GM21576 (cell line): ENCODE data around the gene GALNT1.
A peak's percentile ranks its signal among the peaks of the same experiment; 100 is the strongest.
"Not testable (repeated sequence)": the region's sequence is repeated elsewhere in the genome, so short reads cannot be mapped to it uniquely, and the experiment has no call there.

Experiments used
- ATAC-seq: cut with Tn5 transposase; IDR thresholded peaks from one replicate; pipeline ENCODE4 v1.9.1; 2021; ENCODE audit warnings: mild to moderate bottlenecking, moderate library complexity; ENCODE audit not compliant: unreplicated experiment

GALNT1 gene

DNA sequence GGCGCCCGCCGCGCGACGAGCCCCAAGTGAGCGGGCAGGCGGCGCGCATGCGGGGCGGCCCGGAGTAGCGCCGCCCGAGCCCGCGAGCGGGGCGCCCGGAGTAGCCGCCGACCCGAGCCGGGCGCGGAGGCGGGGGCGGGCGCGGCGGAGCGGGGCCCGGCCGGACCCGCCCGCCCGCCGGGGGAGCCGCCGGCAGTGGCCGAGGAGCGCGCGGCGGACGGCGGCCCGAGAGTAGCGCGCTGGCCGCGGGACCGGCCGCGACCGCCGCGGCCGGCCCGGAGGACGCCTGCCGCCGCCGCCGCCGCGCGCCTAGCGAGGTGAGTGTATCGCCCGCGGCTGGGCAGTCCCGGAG lies at the start of gene GALNT1:
GALNT1 (plus strand) TSS at position 195 of the 352 bp plus-strand sequence. CDS start 72,923 bp downstream, outside the sequence.
- ATAC-seq: no peak

DNA sequence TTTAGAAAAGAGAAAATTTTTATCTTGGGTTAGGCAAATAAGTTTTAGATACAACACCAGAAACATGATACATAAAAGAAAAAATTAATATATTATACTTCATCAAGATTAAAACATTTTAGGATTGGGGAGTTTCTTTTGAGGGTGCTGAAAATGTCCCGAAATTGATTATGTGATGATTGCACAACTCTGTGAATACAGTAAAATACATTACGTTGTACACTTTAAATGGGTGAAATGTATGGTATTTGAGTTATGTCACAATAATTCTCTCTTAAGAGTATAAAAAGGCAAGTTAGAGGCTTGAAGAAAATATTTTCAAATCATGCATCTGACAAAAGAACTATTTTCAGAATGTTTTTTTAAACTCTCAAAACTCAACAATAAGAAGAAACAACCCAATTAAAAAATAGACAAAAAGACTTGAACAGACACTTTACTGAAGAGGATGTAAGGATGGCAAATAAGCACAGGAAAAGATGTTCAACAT lies 47.6 kb upstream of the GALNT1 start:
- ATAC-seq: no peak

GRCh38 chr18:35535297-35535696 lies 46.2 kb upstream of the GALNT1 start:
- ATAC-seq: no peak

GRCh38 chr18:35542356-35542755 lies 39.2 kb upstream of the GALNT1 start:
- ATAC-seq: no peak

DNA sequence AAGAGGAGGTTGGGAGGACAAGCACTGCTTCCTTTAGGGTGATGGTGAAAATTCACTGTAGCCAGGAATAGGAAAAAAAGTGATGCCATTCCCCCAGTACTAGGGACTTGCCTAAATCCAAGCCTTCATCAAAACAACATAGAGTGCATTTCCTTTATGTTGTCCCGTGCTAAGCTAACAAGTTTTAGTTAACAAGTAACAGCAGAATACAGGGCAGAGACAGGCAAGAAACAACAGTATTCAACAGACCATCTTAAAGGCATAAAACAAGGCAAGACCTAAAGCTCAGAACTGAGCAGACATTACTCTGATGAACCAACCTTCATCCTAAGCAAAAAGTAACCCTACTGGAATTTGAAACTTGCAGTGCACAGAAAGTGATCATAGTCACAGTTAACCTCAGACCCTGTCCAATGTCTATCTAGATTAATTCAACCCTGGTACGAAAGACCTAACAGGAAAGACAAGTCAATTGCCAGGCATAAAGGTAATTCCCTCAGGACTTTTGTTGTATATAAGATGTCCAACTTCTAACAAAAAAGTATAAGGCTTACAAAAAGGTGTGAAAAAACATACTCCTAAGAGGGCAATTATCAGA lies 34.4 kb upstream of the GALNT1 start:
- no peak for ATAC-seq

DNA sequence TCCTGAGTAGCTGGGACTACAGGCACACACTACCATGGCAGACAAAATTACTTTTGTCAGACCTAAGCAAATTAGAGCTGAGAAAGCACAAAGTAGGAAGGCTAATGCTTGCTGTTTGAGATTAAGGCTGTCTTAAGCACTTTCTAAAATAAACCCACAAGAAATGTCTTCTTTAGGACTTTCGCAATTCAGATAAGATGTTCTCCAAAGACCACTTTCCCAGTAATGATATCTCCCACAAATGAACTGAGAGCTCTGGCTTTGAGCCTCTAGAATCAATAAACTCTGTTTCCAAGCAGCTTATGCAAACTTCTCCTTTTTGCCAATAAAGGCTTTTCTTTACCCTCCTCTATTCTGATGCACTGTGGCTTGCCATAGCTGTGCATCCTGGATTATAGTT lies 32.0 kb upstream of the GALNT1 start:
- no peak for ATAC-seq

DNA sequence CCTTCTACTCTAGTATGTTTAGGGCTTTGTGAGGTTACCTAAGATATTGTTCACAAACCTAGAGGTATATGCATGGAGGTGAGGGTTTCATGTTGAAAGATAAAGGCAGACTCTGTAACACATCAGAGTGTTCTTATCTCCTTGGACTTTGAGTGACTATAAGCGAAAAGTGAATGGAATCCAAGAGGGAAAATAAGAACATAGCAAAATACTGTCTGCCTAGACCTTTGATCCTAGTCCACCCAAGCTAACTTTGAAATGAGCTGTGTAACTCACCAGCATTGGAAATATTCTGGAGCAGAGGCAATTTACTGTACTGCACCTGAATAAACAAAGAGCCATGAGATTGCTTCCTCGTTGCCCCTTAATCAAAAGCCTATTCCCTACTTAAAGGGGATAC lies 28.2 kb upstream of the GALNT1 start:
- no peak for ATAC-seq

DNA sequence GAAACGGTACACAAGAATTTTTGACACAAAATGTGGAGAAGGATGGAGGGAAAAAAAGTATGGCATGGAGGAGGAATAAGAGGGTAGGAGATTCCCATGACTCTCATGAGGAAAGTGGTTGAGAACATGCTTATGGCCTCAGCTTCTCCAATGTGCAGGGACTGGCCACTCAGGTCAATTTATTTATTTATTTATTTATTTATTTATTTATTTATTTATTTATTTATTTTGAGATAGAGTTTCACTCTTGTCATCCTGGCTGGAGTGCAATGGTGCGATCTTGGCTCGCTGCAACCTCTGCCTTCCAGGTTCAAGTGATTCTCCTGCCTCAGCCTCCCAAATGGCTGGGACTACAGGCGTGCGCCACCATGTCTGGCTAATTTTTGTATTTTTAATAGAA lies 26.0 kb upstream of the GALNT1 start:
- ATAC-seq: not testable (repeated sequence)

DNA sequence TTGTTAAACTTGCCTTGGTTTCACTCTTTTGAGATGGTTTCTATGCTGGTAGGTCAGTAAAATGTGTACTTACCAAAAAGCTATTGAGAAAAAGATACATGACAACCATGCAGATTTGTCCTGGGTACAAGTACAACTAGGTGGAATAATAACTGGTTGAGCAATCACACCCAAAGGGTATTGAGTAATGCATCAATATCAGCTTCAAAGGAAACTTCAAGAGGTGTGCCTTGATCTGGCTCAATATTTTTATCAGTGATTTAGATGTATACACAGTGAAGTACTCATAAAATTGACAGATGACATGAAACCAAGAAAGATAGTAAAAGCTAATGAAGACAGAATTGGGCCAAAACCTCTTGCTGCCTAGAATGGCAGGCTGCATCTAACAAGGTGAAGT lies 21.7 kb upstream of the GALNT1 start:
- ATAC-seq: no peak

DNA sequence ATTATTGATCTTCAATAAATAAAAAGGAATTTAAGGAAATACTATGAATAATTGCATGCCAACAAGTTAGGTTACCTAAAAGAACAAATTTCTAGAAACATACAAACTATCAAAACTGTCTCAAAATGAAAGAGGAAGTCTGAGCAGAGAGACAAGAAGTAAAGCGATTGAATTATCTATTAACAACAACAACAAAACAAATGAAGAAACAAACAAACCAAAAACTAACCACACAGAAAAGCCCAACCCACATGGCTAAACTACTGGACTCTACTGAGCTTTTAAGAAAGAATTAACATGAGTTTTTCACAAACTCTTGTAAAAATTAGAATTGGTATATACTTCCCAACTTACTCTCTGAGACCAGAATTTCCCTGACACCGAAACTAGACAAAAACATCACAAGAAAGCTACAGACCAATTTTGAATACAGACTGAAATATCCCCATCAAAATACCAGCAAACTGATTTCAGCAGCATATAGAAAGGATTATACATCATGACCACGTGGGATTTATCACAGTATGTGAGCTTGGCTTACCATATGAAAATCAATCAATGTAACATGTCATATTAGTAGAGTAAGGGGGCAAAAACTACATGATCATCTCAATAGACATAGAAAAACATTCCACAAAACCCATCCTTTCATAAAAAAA lies 16.6 kb upstream of the GALNT1 start:
- ATAC-seq: peak; percentile 83

DNA sequence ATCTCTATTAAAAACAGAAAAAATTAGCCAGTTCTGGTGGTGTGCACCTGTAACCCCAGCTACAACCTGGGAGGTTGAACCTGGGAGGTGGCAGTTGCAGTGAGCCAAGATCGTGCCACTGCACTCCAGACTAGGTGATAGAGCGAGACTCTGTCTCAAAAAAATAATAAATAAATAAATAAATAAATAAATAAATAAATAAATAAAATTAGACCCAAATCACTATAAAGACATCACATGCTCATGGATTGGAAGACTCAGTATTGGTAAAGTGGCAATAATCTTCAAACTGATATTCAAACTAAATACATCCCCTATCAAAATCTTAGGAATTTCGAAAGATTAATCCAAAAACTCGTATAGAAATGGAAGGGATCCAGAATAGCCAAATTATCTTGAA lies 15.5 kb upstream of the GALNT1 start:
- no peak for ATAC-seq

DNA sequence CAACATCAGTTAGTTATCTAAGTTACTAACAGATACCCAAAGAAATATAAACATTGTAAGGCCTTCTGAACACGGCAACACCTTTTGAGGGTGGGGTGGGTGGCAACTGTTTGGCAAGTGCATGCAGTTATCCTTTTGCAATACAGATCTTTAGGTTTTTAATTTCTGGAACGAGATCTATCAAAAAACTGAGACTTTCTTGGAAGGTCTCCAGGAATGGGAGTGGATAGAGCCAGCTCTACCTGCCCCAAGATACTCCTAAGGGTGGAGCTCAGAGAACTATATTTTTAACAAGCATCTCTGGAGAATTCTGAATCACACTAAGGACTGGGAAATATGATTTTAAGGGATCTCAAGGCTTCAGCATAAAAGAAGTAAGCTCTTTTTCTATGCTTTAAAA lies 11.4 kb upstream of the GALNT1 start:
- no peak for ATAC-seq

DNA sequence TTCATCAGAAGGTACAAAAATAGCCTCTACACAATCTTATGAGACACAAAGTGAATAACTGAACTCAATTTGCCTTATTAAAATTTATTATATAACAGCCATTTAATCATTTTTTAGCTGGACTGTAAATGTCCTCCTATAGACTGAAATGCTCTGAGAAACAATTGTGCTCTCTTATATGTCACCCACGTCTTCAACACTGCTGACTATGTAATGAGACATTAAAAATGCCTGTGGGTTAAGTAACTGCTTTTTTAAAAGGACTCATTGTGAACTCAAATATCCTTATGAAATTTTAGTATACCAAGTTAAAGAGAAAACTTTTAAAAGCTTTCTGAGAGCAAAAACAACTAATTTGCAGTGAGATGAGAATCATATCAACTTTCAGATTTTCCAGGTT lies 10.4 kb upstream of the GALNT1 start:
- ATAC-seq: no peak

- no peak for ATAC-seq
Observed at GRCh38 chr18:35572644-35573043, 8.9 kb upstream of the GALNT1 start.

GRCh38 chr18:35573531-35573930 lies 8.0 kb upstream of the GALNT1 start:
- ATAC-seq: no peak

DNA sequence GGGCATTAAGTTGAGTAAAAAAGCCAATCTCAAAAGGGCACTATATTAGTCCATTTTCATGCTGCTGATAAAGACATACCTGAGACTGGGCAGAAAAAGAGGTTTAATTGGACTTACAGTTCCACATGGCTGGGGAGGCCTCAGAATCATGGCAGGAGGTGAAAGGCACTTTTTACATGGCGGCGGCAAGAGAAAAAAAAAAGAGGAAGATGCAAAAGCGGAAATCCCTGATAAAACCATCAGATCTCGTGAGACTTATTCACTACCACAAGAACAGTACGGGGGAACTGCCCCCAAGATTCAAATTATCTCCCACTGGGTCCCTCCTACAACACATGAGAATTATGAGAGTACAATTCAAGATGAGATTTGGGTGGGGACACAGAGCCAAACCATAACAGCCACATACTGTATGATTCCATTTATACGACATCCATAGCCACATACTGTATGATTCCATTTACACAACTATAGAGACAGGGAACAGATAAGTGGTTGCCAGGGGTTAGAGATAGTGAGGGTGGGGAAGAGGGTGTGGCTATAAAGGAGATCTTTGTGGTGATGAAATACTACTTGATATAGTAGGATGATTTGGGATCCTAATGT lies 5.2 kb upstream of the GALNT1 start:
- not testable (repeated sequence) for ATAC-seq

- ATAC-seq: peak; percentile 44
Observed at GRCh38 chr18:35577045-35577848, 4.3 kb upstream of the GALNT1 start.

GRCh38 chr18:35578481-35578880 lies 3.1 kb upstream of the GALNT1 start:
- no peak for ATAC-seq

GRCh38 chr18:35578936-35579335 lies 2.6 kb upstream of the GALNT1 start:
- no peak for ATAC-seq

GRCh38 chr18:35580701-35581539 lies 620 bp upstream of the GALNT1 start:
- peak; percentile 48 for ATAC-seq
